ENCODE results near the gene PIEZO1.

PIEZO1 gene

DNA sequence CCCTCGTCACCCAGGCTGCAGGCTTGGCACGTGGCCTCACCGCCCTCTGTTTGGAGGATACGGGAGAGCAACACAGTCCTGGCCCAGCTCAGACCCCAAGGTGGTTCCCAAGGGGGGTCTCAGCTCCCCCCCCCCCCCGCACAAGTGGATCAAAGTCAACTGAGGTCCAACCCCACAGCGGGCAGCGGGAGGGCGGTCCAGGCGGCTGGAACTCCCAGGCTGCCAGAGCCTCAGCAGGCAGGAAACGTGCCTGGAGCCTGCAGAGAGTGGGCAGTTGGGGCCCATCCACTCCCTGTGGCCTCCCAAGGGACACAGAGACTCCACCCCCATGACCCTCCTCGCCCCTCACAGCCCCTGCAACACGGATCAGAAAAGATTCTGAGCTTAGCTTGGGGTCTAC lies 36.7 kb downstream of the PIEZO1 start:
- DNase-seq, result no peak

DNA sequence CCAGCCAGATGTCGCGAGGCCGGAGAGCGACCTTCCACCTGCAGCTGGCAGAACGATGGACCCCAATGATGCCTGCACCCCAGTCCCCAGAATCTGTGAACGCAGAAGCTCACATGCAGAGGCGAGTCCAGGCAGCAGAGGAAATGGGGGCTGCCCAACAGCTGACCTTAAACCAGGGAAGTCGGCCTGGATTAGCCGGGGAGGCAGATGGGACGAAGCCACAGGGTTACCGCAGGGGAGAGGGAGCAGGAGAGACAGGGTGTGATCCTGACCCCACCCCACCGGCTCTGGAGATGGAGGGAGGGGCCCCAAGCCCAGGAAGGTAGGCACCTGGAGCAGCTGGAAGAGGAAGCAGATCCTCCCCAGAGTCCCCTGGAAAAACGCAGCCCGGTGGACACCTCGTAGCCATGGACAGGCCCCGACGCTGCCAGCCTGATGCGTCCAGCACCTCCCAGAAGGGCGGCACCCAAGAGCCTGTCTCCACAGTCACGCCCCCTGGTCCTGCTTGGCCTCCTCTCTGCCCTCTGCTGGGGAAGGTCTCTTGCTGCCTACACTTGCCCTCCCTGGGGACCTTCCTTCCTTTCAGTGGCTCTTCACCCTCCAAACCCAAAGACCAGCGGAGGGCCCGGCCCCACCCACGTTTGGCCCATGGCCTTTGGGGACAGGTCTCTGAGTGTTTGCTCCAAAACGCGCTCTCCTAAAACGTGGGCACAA lies 37.3 kb downstream of the PIEZO1 start:
- no peak for DNase-seq

DNA sequence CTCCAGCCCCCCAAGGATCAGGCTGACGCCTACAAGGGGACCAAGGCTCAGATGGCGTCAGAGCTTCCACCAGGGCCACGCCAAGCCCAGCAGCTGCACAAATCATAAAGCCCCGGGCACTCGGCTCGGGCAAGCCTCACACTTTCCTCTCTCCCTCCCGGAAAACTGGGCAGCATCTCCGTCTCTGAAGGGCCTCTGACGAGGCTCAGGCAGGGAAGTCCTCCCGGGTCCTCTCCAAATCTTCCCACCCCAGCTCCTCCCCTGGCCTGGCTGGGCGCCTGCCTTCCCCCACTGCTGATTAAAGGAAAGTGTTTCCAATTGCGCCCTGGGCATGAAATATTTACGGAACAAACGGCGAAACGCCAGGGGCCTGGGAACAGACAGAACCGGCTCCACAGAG lies 38.5 kb downstream of the PIEZO1 start:
- DNase-seq, result no peak

DNA sequence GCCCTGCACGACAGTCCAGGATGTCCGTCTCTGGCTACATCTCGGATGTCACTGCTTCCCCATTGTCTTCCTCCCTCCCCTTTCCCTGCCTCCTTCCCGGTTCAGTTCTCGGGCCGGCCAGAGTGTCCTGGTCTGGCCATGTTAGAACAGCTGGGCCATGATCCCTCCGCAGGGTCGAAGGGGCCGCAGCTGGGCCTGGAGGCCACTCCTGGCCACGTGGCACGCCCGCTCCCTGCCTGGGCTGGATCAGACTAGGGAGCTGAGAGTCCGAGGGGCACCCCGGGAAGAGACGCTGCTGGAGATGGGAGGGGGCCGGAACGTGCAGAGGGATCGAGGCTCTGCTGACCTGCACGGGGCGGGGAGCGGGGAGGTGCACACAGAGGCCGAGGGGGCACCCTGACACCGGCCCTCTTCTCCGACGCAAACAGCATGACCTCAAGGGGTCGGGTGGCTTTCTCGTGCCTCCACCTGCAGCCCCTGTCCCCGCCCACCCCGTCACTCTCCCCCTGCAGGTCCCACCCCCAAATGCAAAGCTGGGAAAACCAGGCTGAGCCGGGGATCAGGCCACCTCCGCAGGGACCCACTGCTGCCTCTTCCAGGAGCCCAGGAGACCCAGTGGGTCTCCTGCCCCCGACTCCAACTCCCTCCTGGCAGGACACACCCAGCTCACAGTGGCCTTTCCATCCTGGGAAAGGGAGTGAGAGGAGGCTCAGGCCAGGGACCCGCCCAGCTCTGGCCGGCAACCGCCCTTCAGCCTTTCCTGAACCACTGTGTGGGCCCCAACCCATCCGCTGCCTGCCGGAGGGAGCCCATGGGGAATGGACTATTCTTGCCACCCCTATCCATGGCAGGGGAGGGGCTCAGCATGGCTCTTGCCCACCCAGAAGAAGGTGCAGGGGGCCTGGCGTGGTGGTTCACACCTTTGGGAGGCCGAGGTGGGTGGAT lies 40.2 kb downstream of the PIEZO1 start:
- no peak for DNase-seq

DNA sequence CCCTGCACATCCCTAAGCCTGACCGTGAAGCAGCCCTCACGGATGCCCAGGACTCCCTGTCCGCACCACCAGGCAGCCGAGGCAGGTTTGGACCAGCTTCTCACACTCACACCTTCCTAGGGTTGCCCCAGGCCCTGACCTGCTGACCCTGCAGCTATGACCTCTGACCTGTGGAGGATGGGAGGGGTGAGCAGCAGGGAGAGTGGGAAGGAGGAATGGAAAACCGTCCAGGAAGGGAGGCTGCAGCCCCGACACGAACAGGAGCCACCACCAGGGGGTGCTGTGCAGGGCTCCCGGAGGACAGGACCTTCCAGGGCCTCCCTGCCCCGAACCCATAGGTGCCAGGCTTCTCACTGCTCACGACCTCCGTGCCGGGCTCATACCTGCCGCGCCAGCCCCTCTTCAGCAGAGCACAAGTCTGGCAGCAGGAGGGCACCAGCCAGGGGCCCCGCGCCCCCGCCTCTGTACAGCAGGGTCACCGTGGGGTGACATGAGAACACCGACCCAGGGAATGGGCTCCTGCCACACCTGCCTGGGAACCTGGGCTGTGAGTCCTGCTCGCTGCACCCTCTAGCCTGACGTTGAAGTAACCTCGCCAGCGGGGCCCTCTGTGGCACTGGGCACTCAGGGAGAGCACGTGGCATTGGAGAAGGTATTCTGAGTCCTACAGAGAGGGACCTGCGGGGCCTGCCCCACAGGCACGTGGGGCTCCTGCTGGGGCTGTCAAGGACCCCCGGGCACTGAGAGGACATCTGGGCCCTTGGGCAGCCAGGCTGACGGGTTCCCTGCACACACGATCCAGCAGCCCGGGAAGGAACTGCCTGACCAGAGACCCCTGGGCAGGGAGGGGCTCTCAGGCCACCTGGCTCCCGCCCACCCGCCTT lies 41.1 kb downstream of the PIEZO1 start:
- DNase-seq, result peak; percentile 44 to 63 (median 59)

DNA sequence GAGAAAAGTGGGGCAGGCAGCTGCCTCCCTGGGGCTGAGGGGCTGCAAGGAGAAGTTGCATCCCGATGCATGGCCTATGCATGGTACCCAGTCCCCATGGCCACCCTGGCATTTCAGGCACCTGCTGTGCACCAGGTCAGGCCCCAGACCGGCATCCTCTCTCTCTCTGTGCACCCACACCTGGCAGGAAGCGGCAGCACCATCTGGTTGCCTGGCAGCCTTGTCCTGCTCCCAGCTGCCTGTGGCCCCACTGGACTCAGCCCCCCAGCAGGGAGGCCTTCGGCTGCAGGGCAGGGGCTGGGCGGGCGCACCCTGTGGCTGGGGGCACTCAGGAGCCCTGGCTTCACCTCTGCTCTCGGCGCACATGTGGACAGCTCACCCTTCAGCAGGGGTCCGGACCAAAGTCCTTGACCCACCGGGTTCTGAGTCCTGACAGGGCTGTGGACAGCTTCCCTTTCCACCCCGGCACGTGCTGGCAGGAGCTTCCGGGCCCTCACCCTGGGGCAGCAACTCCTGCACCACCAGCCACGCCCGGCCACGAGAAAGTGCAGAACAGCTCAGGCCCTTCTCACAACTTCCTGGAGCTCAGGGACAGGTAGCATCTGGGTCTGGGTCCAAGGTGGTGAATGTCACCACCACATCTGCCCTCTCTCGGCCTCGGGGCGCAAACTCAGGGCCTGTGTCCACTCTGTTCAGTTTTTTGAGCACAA lies 42.0 kb downstream of the PIEZO1 start:
- DNase-seq, result no peak

DNA sequence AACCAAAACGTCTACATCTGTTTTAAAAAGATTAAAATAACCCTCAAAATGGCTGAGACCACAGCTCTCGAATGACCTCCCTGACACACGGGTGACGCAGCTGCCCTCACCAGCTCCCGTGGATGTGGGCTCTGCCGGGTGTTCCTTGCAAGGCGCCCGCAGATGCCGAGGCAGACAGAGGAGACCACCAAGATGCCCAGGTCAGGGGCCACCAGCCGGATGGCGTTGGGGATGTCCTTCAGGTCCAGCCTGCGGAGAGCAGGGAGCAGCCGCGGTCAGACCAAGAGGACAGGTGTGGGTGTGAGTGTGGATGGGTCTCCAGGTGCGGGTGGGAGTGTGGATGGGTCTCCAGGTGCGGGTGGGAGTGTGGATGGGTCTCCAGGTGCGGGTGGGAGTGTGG lies 43.7 kb downstream of the PIEZO1 start:
- no peak for DNase-seq

DNA sequence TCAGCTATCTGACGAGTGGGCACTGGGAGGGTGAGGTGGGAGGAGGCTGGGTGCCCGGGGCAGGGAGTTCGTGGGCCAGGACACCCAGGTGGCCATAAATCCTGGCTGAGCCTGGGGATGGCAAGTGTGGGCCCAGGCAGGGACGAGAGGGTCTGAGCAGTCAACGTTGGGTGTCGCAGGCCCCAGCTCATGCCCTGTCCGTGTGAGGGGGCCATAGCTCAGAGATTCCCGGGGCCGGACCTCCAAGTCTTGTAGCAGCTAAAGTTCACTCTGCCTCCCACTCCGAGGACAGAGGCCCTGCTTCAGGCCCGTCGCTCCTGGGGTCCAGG lies 44.3 kb downstream of the PIEZO1 start:
- no peak for DNase-seq

DNA sequence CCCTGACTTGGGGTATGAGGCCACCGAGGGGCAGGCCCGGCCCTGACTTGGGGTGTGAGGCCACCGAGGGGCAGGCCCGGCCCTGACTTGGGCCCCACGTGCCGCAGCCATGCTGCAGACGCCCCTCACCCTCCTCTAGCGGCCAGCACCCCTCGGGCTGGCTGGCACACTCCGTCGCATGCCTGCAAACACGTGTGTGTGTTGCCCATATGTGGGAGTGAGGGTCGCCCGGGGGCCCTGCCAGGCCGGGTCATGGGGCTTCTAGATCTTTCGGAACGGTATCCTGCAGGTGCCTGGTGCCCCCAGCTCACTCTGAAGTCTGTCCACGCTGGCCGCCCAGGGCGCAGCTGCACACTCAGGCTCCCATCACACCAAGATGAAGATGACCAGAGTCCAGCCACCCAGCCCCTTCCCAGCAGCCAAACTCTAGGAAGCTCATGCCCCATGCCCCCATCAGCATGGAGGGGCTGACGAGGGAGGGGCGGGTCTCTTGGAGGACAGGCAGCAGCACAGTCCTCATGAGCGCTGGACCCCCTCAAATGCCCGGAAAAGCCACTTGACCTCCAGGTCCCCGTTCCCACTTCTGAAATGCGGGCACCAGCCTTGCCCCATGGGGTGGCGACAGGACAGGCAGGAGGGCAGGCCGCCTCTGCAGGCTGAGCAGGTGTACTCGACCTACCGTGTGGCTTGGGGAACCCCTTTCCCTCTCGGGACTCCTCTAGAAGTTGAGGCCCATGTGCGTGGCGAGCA lies 44.9 kb downstream of the PIEZO1 start:
- DNase-seq, result no peak

DNA sequence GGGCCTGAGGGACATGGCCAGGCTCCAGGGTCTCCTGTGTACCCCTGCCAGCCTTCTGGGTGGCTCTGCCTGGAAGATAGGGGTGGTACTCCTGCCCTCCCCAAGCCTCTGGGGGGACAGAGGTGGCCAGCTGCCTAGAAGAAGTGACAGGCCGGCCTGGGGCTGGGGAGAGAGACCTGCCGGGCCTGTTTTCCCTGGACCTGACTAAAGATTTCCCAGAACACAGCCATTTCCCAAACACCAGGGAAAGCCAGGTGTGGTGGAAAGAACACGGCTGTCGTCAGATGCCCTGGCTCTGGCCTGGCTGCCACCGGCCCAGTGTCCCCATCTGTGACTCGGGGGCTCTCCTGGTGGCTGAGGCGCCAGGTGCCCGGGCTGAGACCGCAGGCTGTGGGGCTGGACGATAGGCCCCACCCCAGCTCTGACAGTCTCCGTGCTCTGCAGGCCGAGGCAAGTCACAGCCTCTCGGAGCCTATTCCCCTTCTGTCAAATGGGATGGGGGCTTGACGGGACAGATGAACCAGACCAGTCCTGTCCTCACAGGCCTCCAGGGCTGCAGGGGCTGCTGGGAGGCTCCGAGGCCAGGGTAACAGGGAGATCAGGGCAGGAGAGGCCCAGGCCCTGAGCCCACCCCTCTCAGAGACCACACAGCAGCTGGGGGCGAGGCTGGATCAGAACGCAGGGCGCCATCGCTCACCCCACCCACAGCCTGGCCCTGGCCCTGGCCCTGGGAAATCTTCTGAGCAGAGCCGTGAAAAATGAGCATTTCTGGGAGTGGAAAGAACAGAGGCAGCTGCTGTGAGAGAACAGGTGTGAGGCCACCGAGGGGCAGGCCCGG lies 45.7 kb downstream of the PIEZO1 start:
- no peak for DNase-seq

DNA sequence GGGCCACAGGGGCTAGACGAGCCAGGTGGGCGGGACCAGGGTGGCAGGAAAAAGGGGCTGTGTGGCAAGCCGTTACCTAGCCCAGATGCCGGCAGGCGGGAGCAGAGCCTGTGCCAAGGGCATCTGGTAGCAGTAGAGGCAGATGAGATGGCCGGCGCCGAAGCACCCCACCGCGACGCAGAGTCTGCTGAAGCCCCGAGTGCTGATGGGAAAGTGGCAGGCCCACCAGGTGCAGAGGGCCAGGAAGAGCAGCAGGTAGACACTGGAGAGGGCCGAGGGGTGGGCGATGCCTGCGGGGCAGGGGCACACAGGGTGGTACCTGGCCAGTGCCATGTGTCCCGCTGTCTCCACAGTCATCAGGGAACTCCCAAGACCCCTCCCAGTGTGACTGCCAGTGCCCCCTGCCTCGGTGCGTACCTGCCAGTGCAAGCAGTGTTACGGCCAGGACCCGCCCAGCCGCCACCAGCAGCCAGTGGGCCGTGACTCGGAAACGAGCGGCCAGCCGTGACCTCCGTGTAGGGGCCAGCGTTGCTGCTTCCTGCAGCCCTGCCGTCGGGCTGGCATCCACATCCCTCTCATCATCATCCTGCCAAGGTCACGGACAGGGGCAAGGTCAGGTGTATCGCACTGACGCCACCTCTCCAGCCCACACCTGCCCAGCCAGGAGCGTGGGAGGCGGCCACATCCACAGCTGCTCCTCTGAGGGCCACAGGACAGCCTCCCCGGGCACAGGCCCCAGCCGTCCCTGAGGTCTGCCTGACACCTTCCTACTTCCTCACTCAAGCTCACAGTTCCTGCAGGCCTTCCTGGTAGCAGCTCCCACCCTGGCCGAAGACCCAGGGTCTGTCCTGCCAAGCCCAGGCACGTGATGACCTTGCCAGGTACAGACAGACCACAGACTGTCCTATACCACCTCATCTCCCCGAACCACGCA lies 46.6 kb downstream of the PIEZO1 start:
- DNase-seq, result no peak

DNA sequence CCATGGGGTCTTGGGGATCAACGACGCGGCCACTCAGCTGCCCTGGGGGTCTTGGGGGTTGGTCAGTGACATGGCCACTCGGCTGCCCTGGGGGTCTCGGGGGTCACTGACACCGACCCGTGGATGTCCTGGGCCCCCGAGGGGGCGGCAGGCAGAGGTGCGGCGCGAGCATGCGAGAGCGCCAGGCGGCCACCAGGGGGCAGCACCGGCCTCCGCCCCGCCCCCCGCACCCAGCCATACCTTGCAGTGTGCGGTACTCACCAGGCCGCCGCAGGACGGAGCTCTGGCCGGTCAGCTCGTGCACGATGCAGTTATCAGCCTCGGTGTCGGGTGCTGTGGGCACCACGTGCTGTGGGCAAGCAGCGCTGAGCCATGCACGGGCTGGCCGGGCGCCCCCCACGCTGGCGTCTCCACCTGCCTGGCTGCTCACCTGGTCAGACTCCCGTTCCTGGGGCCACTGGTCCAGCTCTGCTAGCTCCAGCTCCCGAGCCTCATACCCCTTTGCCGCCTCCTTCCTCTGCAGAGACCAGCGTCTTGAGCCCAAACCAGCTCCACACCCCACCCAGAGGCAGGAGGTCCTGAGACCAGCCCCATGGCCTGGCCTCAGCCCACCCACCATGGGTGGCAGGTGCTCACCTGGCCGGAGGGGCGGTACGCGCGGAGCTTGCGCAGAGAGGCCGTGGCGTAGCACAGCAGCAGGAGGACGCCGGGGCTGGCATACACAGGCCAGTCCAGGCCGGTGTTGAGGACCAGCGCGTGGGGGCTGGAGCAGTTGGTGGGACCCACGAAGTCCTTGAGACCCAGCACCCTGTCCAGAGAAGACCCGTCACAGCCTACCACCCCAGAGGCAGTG lies 47.5 kb downstream of the PIEZO1 start:
- peak; percentile 22 to 57 (median 37) for DNase-seq

DNA sequence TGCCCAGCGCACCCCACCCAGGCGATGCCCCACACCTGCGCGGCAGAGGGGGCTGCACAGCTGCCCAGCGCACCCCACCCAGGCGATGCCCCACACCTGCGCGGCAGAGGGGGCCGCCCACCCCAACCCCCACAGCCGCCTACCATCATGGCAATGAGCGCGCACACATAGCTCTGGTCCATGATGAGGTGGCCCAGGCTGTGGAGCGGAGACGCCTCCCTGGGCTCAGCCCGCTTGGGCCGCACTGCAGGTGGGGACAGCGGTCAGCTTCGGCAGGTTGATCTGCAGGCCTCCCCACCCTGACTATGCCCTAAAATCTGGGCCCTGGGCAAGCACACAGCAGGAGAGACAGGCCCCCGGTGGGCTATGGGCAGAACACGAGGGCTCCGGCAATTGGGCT lies 48.5 kb downstream of the PIEZO1 start:
- DNase-seq, result no peak

DNA sequence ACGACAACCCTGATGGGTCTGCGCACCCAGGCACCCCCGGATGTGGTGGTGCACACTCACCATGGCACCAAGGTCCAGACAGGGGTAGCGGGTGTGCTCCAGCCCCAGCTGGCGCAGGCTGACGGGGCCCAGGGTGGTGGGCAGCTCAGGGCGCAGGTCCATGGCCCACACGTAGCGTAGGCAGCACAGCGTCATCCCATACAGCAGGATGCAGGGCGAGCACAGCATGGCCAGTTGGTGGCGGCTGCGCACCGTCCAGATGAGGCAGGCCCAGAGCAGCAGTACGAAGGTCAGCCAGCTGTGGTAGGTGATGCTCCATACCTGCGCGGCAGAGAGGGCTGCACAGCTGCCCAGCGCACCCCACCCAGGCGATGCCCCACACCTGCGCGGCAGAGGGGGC lies 48.9 kb downstream of the PIEZO1 start:
- DNase-seq, result no peak

DNA sequence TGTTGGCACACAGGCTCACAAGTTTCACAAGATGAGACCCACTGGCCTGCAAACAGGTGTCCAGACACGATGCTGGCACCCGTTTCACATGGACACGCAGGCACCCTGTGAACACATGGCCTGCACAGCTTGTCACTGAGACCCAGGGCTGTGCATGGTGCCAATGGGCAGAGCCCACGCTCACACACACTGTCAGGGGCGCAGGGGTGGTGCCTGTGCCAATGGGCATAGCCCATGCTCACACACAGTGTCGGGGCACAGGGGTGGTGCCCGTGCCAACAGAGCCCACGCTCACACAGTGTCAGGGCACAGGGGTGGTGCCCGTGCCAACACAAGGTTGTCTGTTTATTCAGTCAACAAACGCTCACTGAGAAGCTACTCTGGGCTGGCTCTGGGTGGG lies 49.4 kb downstream of the PIEZO1 start:
- no peak for DNase-seq

DNA sequence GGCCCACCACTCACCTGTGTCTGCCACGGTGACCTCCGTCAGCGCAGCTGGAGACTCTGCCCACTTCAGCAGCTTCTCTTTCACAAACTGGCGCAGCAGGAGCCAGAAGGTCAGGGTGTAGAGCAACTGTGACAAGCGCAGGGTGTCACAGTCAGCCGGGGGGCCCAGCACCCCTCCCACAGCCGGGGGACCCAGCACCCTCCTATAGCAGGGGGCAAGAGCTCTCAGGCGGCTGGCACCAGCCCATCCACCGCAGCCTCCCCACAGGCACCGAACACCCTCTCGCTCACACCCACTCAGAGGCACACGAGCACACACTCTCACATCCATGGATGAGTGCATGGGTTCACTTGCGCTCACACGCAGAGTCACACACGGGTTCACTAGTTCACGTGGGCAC lies 49.9 kb downstream of the PIEZO1 start:
- DNase-seq, result no peak

DNA sequence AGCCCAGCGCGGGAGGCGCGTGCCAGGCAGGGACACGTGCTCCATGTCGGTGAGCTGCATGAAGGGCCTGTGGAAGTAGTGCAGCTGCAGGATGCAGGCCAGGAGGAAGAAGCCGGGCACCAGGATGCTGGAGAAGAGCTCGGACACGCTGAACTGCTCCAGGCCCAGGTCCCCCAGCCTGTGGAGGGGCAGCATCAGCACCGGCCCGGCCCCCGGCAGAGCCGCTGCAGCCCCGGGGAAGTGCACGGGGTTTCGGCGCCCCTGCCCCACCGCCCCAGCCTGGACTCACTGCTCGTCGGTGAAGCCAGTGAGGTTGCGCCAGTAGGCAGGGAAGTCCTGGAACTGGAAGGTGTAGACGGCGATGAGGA lies 50.7 kb downstream of the PIEZO1 start:
- DNase-seq, result no peak

DNA sequence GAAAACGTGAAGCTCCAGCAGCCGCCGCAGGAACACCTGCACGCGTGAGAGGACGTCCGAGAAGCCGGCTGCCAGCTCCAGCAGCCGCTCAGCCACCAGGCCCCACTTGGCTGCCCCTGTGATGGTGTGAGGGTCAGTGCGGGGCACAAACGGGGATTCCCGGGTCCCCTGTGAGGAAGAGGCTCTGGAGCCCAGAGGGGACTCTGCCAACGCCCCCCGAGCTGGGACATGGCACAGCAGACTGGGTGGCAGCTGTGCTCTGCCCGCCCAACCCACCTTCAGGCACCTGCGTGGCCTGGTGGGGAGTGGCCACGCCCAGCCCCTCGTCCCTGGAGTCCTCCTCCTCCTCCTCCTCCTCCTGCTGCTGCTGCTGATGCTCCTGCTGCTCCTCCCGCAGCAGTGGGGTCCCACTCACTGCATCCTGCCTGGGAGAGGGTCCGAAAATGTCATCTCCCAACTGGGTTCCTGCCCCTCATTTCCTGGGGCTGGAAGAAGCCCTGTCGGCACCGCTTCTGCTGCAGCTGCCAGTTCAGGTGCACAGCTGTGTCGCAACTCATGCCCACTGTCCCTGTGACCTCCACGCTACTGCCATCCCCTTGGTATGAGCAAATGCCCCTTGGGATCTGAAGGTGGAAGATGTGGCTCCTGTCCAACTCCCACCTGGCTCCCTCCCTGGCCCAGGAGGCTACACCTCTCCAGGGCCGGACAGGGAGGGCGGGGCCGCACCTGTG lies 51.2 kb downstream of the PIEZO1 start:
- DNase-seq, result no peak

All from activated CD4-positive, CD25-positive, alpha-beta regulatory T cell (primary cell).